Neuronal stem cell (in vitro differentiated cells): ENCODE measurements around the gene DNAJB1.

Experiments
- DNase-seq: peaks from one replicate; pipeline ENCODE4 v3.0.0-alpha.2; 2013; ENCODE audit warnings: low spot score
- H2AFZ ChIP-seq: one replicate; pipeline ENCODE4 v1.6.1; 2013; ENCODE audit warnings: mild to moderate bottlenecking, low read length, inconsistent platforms
- H2AK5ac ChIP-seq: 2 replicates; pipeline ENCODE4 v1.6.1; 2013; ENCODE audit warnings: low read depth, mild to moderate bottlenecking, inconsistent platforms, low read length, moderate library complexity, mixed read lengths
- H2BK120ac ChIP-seq: 2 replicates; pipeline ENCODE4 v1.6.1; 2013; ENCODE audit warnings: low read depth, mild to moderate bottlenecking, inconsistent platforms, low read length, moderate library complexity, mixed read lengths
- H2BK12ac ChIP-seq: one replicate; pipeline ENCODE4 v1.6.1; 2013; ENCODE audit warnings: low read length, inconsistent platforms
- H2BK15ac ChIP-seq: 2 replicates; pipeline ENCODE4 v1.6.1; 2013; ENCODE audit warnings: mild to moderate bottlenecking, low read length, inconsistent platforms, mixed read lengths
- H2BK5ac ChIP-seq: one replicate; pipeline ENCODE4 v1.6.1; 2013; ENCODE audit warnings: inconsistent platforms, mild to moderate bottlenecking, low read length, moderate library complexity
- H3K14ac ChIP-seq: one replicate; pipeline ENCODE4 v1.6.1; 2013; ENCODE audit warnings: low read length, inconsistent platforms
- H3K18ac ChIP-seq: 2 replicates; pipeline ENCODE4 v1.6.1; 2013; ENCODE audit warnings: low read length, inconsistent platforms
- H3K23ac ChIP-seq: 2 replicates; pipeline ENCODE4 v1.6.1; 2013; ENCODE audit warnings: low read depth, mild to moderate bottlenecking, mixed read lengths, low read length, inconsistent platforms; ENCODE audit not compliant: poor library complexity
- H3K27ac ChIP-seq: replicated peaks from 3 replicates; pipeline ENCODE4 v1.5.1; 2013; ENCODE audit warnings: low read length, inconsistent platforms
- H3K27me3 ChIP-seq, 3 experiments: 2 replicates each; pipeline ENCODE4 v1.6.1; 2013; ENCODE audit warnings: low read length in 3 of 3, mild to moderate bottlenecking in 2 of 3, inconsistent platforms in 1 of 3, low read depth in 1 of 3, mixed read lengths in 1 of 3, moderate library complexity in 1 of 3; ENCODE audit not compliant: control insufficient read depth in 3 of 3, insufficient read depth in 3 of 3
- H3K36me3 ChIP-seq, 2 donors: replicated peaks in 1 of 2; 2 replicates each; pipeline ENCODE4 v1.6.1; 2013; ENCODE audit warnings: low read length in 2 of 2; ENCODE audit not compliant: control insufficient read depth in 2 of 2, insufficient read depth in 2 of 2
- H3K4ac ChIP-seq: 2 replicates; pipeline ENCODE4 v1.6.1; 2013; ENCODE audit warnings: inconsistent platforms, mild to moderate bottlenecking, low read length, moderate library complexity
- H3K4me1 ChIP-seq, 2 donors: 1 replicate in 1 of 2; 2 replicates in 1 of 2; pipeline ENCODE4 v1.6.1; 2013; ENCODE audit warnings: low read length in 2 of 2, low read depth in 1 of 2; ENCODE audit not compliant: control insufficient read depth in 2 of 2, insufficient read depth in 1 of 2
- H3K4me2 ChIP-seq: one replicate; pipeline ENCODE4 v1.6.1; 2013; ENCODE audit warnings: mild to moderate bottlenecking, low read length, inconsistent platforms; ENCODE audit not compliant: insufficient read depth, poor library complexity, severe bottlenecking
- H3K4me3 ChIP-seq, 2 donors: 2 replicates each; pipeline ENCODE4 v1.5.1; 2013; ENCODE audit warnings: low read length in 2 of 2, mild to moderate bottlenecking in 2 of 2, inconsistent platforms in 1 of 2, moderate library complexity in 1 of 2
- H3K79me1 ChIP-seq: one replicate; pipeline ENCODE4 v1.6.1; 2013; ENCODE audit warnings: low read depth, mild to moderate bottlenecking, inconsistent platforms, low read length, moderate library complexity
- H3K9ac ChIP-seq: one replicate; pipeline ENCODE4 v1.6.1; 2013; ENCODE audit warnings: mild to moderate bottlenecking, low read depth, low read length, inconsistent platforms; ENCODE audit not compliant: poor library complexity
- H3K9me3 ChIP-seq, 2 donors: replicated peaks in 1 of 2; 2 replicates each; pipeline versions ENCODE3 to v1.6.1; 2013; ENCODE audit warnings: low read length in 2 of 2, mild to moderate bottlenecking in 2 of 2, inconsistent platforms in 1 of 2, low read depth in 1 of 2, mixed read lengths in 1 of 2, moderate library complexity in 1 of 2; ENCODE audit not compliant: control insufficient read depth in 2 of 2, insufficient read depth in 1 of 2
- H4K8ac ChIP-seq: one replicate; pipeline ENCODE4 v1.6.1; 2013; ENCODE audit warnings: low read depth, mild to moderate bottlenecking, inconsistent platforms, low read length, moderate library complexity
- H4K91ac ChIP-seq: one replicate; pipeline ENCODE4 v1.6.1; 2013; ENCODE audit warnings: low read length, low read depth, mild to moderate bottlenecking, inconsistent platforms; ENCODE audit not compliant: poor library complexity
- WGBS, 2 donors: extraction: QIAGEN DNeasy Blood & Tissue Kit; methylation state at CpG; one replicate each; pipeline ENCODE4 v1.1.7; 2013; ENCODE audit warnings: missing lambda C conversion rate in 2 of 2, mixed read lengths in 1 of 2; ENCODE audit not compliant: insufficient read length in 2 of 2, insufficient replicate concordance in 1 of 2; ENCODE audit errors: extremely low coverage in 2 of 2; 5-methylcytosine and 5-hydroxymethylcytosine counted together

DNAJB1 gene

GRCh38 chr19:14555918-14556661 is 37.9 kb upstream of the DNAJB1 start:
- Histone ChIP-seq H3K4me3 (peak overlapping the region in 1 of 2 donors; percentile 4), H3K4me1 (peaks cover 13 to 14% of the 10 kb centered on the region in 2 donors), H2BK12ac (no peak overlapping the region), H2BK15ac (no peak overlapping the region), H3K4ac (no peak overlapping the region), H2AFZ (no peak overlapping the region), H3K14ac (peak overlapping the region; percentile 66), H2BK120ac (no peak overlapping the region), H3K18ac (no peak overlapping the region), H3K36me3 (peaks cover 0 to 4% of the 10 kb centered on the region in 2 donors), H2AK5ac (no peak overlapping the region), H3K9me3 (no peaks in the 10 kb centered on the region), H3K4me2 (no peak overlapping the region), H3K27me3 (no peaks in the 10 kb centered on the region), H3K27ac (no peak overlapping the region), H4K91ac (no peak overlapping the region), H3K79me1 (peaks cover 44% of the 10 kb centered on the region), H3K23ac (no peak overlapping the region), H2BK5ac (peak overlapping the region; percentile 27), H3K9ac (peak overlapping the region; percentile 33), H4K8ac (no peak overlapping the region)
- no peak for DNase-seq
- WGBS, 2 donors, result no CpG with 5 or more reads among the region's 12 CpGs

DNA sequence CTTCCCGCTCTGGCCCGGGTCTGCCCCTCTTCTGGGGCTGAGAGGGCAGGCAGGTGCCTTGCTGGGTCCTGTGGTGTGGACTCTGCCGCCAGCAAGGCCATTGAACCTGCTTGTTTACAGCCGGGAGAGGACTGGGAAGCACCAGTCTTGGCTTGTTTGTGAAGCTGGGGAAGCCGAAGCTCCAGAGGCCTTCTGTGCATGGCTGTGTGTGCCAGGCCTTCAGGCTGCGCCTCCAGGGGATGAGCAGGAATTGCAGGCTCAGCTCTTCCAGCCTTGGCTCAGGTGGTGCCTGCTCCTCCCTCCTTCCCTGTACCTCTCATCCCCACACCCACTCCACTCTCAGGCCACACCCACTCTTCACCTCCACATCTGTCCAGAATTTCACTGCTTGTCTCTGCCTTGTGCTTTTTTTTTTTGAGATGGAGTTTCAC is 36.2 kb upstream of the DNAJB1 start:
- Histone ChIP-seq H3K36me3 (peaks cover 4 to 8% of the 10 kb centered on the region in 2 donors), H2AK5ac (no peak overlapping the region), H3K79me1 (peaks cover 36% of the 10 kb centered on the region), H3K4me1 (peaks cover 2 to 11% of the 10 kb centered on the region in 2 donors), H4K8ac (no peak overlapping the region), H3K18ac (peak overlapping the region; percentile 72), H3K27me3 (no peaks in the 10 kb centered on the region), H3K9ac (no peak overlapping the region), H2BK120ac (no peak overlapping the region), H3K27ac (no peak overlapping the region), H2BK12ac (no peak overlapping the region), H4K91ac (no peak overlapping the region), H3K9me3 (no peaks in the 10 kb centered on the region), H3K14ac (no peak overlapping the region), H2BK5ac (no peak overlapping the region), H3K23ac (no peak overlapping the region), H2BK15ac (no peak overlapping the region), H3K4me2 (no peak overlapping the region), H3K4ac (no peak overlapping the region), H2AFZ (no peak overlapping the region), H3K4me3 (no peak overlapping the region)
- DNase-seq, result no peak
- WGBS, 2 donors, result no CpG with 5 or more reads among the region's 6 CpGs

- Histone ChIP-seq H3K4ac (no peak overlapping the region), H3K4me1 (peaks cover 2 to 11% of the 10 kb centered on the region in 2 donors), H3K4me3 (no peak overlapping the region), H3K27me3 (no peaks in the 10 kb centered on the region), H4K91ac (no peak overlapping the region), H2BK12ac (no peak overlapping the region), H2AK5ac (no peak overlapping the region), H3K14ac (no peak overlapping the region), H2AFZ (no peak overlapping the region), H2BK15ac (no peak overlapping the region), H3K79me1 (peaks cover 36% of the 10 kb centered on the region), H3K9ac (peak overlapping the region; percentile 37), H3K23ac (no peak overlapping the region), H3K18ac (no peak overlapping the region), H3K4me2 (no peak overlapping the region), H2BK5ac (no peak overlapping the region), H3K9me3 (no peaks in the 10 kb centered on the region), H3K36me3 (peaks cover 4 to 13% of the 10 kb centered on the region in 2 donors), H2BK120ac (no peak overlapping the region), H4K8ac (no peak overlapping the region), H3K27ac (no peak overlapping the region)
- WGBS, 2 donors, result no CpG with 5 or more reads among the region's 9 CpGs
- DNase-seq, result no peak
Observed at GRCh38 chr19:14553939-14554243, 35.7 kb upstream of the DNAJB1 start.

- no peak overlapping the region for H3K4me2 ChIP-seq
- no peak overlapping the region for H2BK12ac ChIP-seq
- H3K4ac ChIP-seq, result no peak overlapping the region
- no peak overlapping the region for H2BK120ac ChIP-seq
- no peak overlapping the region for H3K18ac ChIP-seq
- H2AFZ ChIP-seq, result no peak overlapping the region
- H3K79me1 ChIP-seq, result peaks cover 30% of the 10 kb centered on the region
- H2AK5ac ChIP-seq, result peak overlapping the region; percentile 75
- H3K27ac ChIP-seq, result no peak overlapping the region
- no CpG with 5 or more reads among the region's 35 CpGs for WGBS, 2 donors
- no peak overlapping the region for H3K4me3 ChIP-seq
- H3K14ac ChIP-seq, result peak overlapping the region; percentile 31
- no peak overlapping the region for H3K23ac ChIP-seq
- peaks cover 2 to 11% of the 10 kb centered on the region in 2 donors for H3K4me1 ChIP-seq
- no peaks in the 10 kb centered on the region for H3K9me3 ChIP-seq
- no peak overlapping the region for H4K91ac ChIP-seq
- no peak for DNase-seq
- no peak overlapping the region for H2BK5ac ChIP-seq
- no peaks in the 10 kb centered on the region for H3K27me3 ChIP-seq
- H3K9ac ChIP-seq, result no peak overlapping the region
- H3K36me3 ChIP-seq, result peaks cover 6 to 19% of the 10 kb centered on the region in 2 donors
- no peak overlapping the region for H2BK15ac ChIP-seq
- H4K8ac ChIP-seq, result peak overlapping the region; percentile 17
Observed at GRCh38 chr19:14553042-14553938, 35.1 kb upstream of the DNAJB1 start.
